Activated CD8-positive, alpha-beta memory T cell treated with anti-CD3 and anti-CD28 coated beads, Interleukin-2, amount 50 U/mL, for 24 hours (primary cell): Measurements from ENCODE around the gene PNPLA1.
"Not testable (repeated sequence)": the region's sequence is repeated elsewhere in the genome, so short reads cannot be mapped to it uniquely, and the experiment has no call there.

Experiments
- DNase-seq: peaks from one replicate; pipeline ENCODE4 v3.0.0-alpha.2; 2020; ENCODE audit errors: extremely low read depth

PNPLA1 gene

GRCh38 chr6:36335465-36336207 lies 65.8 kb downstream of the PNPLA1 start:
- no peak for DNase-seq

GRCh38 chr6:36336208-36336710 lies 66.4 kb downstream of the PNPLA1 start:
- DNase-seq = no peak

- no peak for DNase-seq
These were observed 67.0 kb downstream of the PNPLA1 start, which contains the start of gene BNIP5 for GRCh38 chr6:36336779-36337241. TSS of gene BNIP5 (minus strand) at chr6:36336888. CDS start at chr6:36330690, 6,198 bp downstream.

- no peak for DNase-seq
These were observed 68.0 kb downstream of the PNPLA1 start for GRCh38 chr6:36337814-36338213.

- DNase-seq = not testable (repeated sequence)
These were observed 68.4 kb downstream of the PNPLA1 start for GRCh38 chr6:36338223-36338622.

- DNase-seq = no peak
These were observed 69.3 kb downstream of the PNPLA1 start for GRCh38 chr6:36339146-36339545.

GRCh38 chr6:36340306-36340617 lies 70.4 kb downstream of the PNPLA1 start:
- no peak for DNase-seq

- peak; percentile 28 for DNase-seq
These were observed 71.0 kb downstream of the PNPLA1 start for GRCh38 chr6:36340618-36341454.

- DNase-seq = no peak
These were observed 73.3 kb downstream of the PNPLA1 start for GRCh38 chr6:36343109-36343680.

GRCh38 chr6:36345681-36346466 lies 76.0 kb downstream of the PNPLA1 start:
- no peak for DNase-seq

GRCh38 chr6:36346486-36347273 lies 76.8 kb downstream of the PNPLA1 start:
- no peak for DNase-seq

GRCh38 chr6:36347621-36348020 lies 77.8 kb downstream of the PNPLA1 start:
- no peak for DNase-seq

- DNase-seq = no peak
These were observed 79.4 kb downstream of the PNPLA1 start for GRCh38 chr6:36349240-36349639.

- no peak for DNase-seq
These were observed 80.2 kb downstream of the PNPLA1 start for GRCh38 chr6:36350082-36350481.

GRCh38 chr6:36350681-36351571 lies 81.1 kb downstream of the PNPLA1 start:
- no peak for DNase-seq

GRCh38 chr6:36352477-36353157 lies 82.8 kb downstream of the PNPLA1 start:
- no peak for DNase-seq

GRCh38 chr6:36353411-36353915 lies 83.6 kb downstream of the PNPLA1 start:
- no peak for DNase-seq

- no peak for DNase-seq
These were observed 86.0 kb downstream of the PNPLA1 start for GRCh38 chr6:36355819-36356218.

- DNase-seq = no peak
These were observed 88.0 kb downstream of the PNPLA1 start for GRCh38 chr6:36357872-36358225.
